ENCODE measurements around the gene CISD3.

CISD3 gene, protein sequence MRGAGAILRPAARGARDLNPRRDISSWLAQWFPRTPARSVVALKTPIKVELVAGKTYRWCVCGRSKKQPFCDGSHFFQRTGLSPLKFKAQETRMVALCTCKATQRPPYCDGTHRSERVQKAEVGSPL

DNA sequence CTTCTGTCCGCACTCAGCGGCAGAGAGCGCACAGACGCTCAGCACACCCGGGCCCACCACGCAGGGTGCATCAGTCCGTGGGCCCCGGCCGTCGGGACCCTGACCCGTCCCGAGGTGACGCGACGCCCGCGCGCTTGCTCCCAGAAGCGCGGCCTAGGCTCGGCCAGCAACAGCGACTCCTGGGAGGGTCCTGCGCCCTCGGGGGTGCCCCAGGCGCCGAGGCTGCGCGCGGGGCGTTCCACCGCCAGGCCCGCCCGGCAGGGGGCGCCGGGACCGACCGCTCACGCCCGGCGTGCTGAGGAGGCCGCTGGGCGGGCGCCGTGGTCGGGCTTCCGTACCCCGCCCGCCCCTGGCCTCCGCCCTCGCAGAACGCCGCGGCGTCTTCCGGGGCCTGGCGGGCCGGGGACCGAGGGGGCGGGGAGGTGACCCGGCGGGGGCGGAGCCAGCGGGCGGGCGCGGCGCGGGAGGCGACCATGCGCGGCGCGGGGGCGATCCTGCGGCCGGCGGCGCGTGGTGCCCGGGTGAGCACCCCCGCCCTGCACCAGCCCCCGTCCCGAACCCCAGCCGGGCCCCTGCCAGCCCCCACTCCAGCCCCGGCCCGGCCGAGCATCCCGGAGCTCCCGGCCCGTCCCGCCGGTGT lies at the start of gene CISD3:
CISD3 (plus strand) TSS at position 456 of the 640 bp plus-strand sequence; CDS start at position 474, 18 bp downstream.
- DNase-seq: peak; percentile 85

DNA sequence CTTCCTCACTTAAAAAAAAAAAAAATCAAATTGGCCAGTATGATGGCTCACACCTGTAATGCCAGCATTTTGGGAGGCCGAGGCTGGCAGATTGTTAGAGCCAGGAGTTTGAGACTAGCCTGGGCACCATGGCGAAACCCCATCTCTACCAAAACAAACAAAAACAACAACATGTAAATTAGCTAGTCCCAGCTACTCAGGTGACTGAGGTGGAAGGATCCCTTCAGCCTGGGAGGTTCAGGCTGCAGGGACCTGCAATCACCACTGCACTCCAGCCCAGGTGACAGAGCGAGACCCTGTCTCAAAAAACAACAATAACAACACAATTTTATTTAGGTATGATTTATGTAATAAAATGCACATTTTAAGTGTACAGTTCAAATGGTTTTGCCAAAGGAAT lies 49.0 kb upstream of the CISD3 start:
- DNase-seq: no peak

DNA sequence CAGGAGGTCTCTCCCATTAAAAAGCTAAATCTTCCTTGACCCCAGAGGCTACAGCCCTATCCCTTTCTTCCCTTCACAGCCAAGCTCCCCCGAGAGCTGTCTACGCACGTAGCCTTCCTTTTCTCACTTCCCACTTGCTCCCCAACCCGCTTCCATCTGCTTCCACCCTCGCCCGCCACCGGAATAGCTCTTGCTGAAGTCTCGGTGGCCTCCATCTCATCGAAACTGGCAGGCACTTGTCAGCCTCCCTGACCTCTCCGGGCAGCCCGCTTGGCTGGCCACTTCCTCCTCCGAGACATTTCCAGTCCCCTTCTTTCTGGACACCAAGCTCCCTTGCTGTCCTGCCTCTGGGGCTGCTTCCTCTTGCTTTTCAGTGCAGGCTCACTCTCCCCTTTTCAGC lies 44.6 kb upstream of the CISD3 start:
- DNase-seq: no peak

GRCh38 chr17:38687286-38687685 lies 42.9 kb upstream of the CISD3 start:
- DNase-seq: no peak

DNA sequence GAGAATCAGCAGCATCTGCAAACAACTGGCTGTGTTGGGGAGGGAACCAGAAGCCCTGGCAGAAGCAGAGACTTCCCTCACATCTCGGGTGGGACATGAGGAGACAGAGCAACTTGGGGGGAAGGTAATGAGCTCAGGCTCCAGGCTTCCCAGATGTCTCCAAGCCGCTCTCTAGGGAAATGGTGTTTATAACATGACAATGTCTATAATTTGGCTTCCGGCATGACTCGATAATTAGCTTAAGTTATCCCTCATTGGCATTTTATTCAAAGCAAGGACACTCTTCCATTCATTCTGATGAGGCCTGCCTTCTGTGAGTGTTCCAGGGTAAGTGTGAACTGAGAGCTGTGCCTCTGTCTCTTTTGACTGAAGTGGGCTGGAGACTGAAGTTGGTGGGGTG lies 39.8 kb upstream of the CISD3 start:
- DNase-seq: no peak

DNA sequence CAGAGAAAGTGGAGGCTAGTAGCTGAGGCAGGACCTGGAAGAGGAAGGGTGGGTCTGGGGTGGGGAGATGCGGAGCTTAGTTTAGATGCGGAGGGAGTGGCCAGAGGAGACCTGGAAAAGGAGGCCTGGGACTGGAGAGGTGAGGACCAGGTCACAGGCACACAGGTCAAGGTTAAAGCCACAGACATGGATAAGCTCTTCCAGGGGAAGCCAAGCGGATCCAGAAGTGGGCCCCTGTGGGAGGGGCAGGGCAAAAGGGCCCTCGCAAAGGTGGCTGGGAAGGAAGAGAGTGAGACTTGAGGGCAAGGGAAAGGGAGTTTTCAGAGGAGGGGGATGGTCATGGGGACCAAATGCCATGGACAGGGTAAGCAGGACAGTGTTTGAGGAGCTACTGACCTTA lies 39.0 kb upstream of the CISD3 start:
- DNase-seq: no peak

DNA sequence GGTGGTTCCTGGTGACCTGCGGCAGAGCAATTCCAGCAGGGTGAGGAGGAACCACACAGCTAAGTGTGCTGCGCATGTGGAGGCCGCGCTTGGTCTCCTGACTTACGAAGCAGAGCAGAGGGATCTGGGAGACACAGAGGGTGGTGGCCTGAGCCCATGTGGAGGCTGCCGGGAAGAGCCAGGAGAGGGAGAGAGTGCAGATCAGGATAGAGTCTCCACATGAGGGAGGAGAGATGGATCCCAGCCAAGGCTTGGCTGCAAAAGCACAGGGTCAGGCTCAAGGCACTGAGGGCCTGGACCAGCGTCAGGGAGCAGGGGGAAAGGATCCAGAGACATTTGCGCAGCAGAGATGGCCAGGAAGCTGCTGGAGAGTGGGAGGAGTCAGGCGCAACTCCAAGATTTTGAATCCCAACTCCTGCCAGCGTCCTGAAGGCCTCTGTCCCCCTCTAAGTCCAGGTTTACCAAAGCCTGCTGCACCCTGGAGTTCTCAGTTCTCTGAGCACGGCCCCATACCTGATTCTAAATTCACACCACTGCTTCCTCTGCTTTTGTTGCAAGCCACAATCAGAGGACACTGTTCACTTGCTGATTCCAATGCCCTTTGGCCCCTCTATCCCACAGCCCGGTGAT lies 36.3 kb upstream of the CISD3 start:
- no peak for DNase-seq

- no peak for DNase-seq
These were observed 32.9 kb upstream of the CISD3 start for GRCh38 chr17:38697061-38697820.

- no peak for DNase-seq
These were observed 31.4 kb upstream of the CISD3 start for GRCh38 chr17:38698760-38699159.

DNA sequence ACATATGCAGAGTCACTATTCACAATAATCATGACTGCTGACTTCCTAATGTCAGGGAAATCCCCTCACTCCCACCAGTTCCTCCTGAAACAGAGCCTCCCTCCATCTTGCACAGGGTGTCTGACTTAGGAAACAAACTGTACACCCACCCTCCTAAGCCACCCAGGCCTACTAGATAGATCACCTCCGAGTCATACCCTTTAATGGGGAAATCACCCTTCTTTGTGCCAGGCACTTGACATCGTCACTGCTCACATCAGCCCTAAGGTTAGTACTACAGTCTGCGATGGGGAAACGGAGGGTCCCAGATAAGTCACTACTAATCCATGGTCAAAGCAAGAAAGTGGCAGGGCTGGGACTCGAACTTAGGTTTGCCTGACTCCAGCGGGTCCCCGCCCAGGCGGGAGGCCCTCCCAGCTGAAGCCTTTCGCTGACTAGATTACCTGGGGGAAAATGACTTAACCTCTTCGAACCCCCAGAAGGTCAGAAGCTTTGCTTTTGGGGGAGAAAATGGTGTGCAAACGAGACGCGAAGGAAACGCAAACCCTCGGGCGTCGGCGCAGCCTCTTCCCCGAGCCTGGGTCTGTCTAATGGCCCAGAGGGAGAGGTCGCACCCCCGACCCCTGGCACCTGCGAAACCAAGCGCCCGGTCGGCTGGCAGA lies 28.5 kb upstream of the CISD3 start:
- DNase-seq: no peak

DNA sequence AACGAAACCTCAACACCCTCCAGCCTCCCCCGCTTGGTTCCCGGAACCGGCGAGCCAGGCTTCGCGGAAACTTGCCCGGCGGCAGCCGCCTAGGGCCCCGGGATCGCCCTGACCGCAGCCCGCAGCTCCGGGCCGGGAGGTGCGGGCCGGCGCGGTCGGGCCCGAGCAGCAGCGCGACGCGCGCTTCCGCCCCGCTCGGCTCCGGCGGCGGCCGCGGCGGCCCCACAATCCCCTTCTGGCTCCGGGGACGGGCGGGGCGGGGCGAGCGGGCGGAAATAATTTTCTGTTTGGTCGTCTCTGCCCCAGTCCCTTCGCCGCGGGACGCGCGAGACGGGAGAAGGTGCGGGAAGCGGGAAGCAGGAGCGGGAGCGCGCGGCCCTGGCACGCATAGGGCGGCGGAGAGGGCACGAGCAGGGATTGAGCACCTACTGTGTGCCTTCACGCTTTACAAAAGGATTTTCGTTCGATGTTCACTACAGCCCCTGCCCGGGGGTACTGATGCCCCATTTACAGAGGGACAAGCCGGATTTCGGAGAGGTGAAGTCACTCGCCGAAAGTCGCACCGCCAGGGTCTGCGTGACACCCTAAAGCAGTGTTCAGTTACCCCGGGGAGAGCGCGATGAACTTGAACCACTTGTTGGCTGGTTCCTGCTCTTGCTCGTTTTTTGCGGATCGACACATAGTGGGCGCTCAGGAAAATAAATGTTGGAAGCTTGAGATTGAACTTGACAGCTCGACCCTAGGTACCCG lies 27.8 kb upstream of the CISD3 start:
- DNase-seq: peak; percentile 78

- DNase-seq: no peak
These were observed 27.0 kb upstream of the CISD3 start for GRCh38 chr17:38702916-38703741.

DNA sequence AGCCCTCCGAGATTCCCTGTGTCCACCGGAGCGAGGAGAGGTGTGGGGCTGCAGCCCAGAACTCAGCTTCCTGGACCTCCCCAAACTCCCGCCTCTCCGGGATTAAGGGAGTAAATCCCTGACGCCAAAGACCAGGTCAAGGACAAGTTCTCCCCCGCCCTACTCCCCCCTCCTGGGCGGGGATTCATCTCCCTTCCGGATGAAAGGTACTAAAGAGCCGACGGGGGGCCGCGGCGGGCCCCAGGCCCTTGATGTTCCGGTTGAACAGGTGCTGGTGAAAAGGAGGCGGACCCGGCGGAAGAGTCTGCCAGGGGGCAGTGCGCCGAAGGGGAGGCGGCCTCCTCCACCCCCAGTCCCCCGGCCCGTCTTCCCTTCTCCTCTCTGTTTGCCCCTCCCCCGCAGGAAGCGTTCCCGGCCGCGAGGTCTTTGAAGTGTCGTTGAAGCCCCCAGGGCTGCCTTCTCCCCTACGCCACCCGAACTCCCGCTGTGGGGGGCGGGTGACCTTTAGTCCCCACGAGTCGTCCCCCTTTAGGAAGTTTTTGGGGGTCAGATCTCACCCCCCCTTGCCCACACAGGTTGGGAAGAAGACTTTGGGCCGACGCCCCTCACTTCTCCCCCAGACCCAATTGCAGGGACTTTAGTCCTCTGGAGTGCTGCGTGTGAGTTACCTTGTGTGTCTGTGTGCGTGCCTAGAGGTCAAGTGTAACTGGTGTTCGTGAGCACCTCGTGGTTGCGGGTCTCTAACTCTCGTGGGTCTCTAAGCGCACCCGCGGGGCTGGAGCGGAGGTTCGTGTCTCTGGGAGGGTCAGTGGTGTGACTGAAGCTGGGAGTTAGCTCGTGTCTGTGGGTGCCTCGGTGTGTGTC lies 26.2 kb upstream of the CISD3 start:
- peak; percentile 97 for DNase-seq

DNA sequence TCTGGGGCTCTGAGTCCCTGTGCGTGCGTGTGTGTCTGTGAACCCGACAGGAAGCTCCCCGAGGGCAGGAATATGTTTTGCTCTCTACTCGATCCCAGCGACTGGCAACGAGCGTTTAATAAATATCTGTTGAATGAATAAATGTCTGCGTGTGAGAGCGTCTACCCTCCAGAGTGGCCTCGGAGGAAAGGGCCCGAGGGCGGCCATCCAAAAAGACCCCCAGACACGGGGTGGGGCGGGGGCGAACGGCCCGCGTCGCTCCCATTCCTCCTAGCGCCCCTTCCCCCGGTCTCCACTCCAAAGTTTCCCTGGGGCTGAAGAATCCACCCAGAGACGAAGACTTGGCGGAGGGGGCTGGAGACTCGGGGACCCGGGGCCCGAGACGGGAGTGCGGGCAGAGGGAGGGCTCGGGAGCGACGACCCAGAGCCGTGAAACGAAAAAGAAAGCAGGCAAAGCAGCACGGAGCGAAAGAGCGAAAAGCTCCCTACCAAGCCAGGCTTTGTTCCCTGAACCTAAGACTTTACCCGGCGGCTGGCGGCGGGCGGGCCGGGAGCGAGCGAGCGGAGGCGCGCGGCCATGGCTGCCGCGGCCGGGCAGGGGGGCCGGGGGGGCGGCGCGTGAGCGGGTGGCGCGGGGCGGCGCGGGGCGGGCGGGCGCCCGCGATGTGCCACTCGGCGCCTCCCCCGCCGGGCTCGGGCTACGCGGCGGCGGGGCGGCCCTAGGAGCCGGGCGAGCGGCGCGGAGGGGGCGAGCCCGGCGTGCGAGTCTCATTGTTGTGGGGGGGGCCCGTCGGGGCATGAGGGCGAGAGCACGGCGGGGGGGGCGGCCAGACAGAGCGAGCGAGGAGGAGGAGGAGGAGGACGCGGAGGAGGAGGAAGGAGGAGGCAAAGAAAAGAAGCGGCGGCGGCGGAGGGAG lies 25.3 kb upstream of the CISD3 start, which contains the start of gene MLLT6:
MLLT6 (plus strand) TSS at position 668 of the 917 bp plus-strand sequence. CDS start 360 bp downstream, outside the sequence.
- peak; percentile 78 for DNase-seq

GRCh38 chr17:38705523-38705802 lies 24.7 kb upstream of the CISD3 start:
- DNase-seq: no peak

GRCh38 chr17:38705803-38706504 lies 24.2 kb upstream of the CISD3 start:
- peak; percentile 51 for DNase-seq

DNA sequence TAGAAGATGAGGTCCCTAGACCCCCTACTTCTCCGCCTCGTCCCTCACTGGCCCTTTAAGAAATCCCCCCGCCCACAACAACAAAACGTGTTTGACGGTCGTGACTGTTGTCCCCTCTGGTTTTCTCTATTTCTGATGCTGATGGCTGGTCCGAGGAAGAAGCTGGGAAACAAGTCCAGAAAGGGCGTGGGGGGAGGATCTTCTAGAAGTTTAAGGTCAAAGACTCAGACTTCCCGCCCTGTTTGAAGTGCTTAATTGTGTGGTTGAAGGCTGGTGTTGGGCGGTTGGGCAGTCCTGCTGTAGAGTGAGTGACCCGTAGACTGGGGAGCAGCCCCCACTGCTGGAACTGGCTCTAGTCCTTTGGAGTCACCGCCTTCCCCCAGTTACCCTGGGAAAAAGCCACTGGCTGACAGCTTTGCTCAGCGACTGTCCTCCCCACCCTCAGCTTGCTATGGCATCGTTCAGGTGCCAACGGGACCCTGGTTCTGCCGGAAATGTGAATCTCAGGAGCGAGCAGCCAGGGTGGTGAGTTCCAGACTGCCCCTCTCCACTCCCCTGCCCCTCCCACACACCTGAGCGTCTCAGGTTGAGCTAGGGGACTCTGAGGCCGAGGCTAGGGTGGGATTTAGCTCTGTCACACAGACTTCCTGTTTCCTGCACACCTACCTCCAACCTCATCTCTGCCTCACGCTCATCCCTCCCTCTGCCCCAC lies 23.5 kb upstream of the CISD3 start:
- DNase-seq: peak; percentile 49

DNA sequence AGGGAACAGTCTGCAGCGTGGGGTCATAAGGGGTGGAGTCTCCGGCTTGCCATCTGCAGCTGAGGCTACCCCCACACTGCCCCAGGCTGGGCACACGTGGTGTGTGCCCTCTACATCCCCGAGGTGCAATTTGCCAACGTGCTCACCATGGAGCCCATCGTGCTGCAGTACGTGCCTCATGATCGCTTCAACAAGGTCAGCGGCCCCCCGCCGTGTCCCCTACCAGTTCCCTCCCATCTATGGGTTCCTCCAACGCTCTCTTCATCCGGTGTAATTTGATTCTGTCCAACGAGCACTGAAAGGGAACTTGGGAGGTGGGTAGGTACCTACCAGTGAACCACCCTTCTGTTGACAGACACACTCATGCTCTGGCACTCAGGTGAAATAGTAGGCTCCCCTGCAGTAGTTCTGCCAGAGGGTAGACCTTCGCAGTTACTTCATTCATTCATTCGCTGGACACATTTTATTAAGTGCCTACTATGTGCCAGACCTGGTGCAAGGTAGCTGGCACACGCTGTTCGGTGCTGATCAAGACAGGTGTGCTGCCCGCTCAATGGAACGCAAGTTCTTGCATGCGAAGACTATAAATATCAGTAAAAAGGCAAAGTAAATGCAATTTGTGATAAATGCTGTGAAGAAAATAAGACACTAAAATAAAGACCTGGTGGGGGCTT lies 22.3 kb upstream of the CISD3 start:
- DNase-seq: peak; percentile 96

Measured in NCI-H510A treated with DMSO at 0.1 percent for 48 hours (cell line).